Measurements from ENCODE around the gene GRM8.

GRCh38 chr7:126486806-126487205 is 765.9 kb downstream of the GRM8 start:
- TF ChIP-seq CTCF (IDR thresholded peaks at IDR 0.05; ENCODE audit: borderline replicate concordance, extremely low read depth, low read length, poor library complexity, severe bottlenecking) (no peak), EZH2 (IDR thresholded peaks at IDR 0.05; ENCODE audit: borderline replicate concordance, low read depth, low read length, severe bottlenecking) (no peak)

Measured in DND-41 (cell line).